Neural cell (in vitro differentiated cells): Measurements from ENCODE around the gene PIAS1. TPM values are rescaled to one million over a fixed set of nuclear protein-coding genes. Genes with fewer than 3 reads are reported as not detected.

Experiments used
- H2AFZ ChIP-seq: fragments of 200-600, 300-800 bp; sonication (generic), shearing (Covaris generic); 2 replicates; pipeline ENCODE4 v1.6.0; 2014; ENCODE audit warnings: low read depth, mild to moderate bottlenecking, antibody characterized with exemption, low read length, moderate library complexity
- H3F3A ChIP-seq: fragments of 200-600 bp; shearing (Covaris generic); 2 replicates; pipeline ENCODE4 v1.6.1; 2016; ENCODE audit warnings: mild to moderate bottlenecking, moderate library complexity, mixed read lengths, antibody characterized with exemption, low read length; ENCODE audit not compliant: insufficient read depth, poor library complexity, severe bottlenecking
- H3K27ac ChIP-seq: fragments of 200-600, 300-800 bp; sonication (generic), shearing (Covaris generic); 2 replicates; pipeline ENCODE4 v1.5.1; 2014; ENCODE audit warnings: mild to moderate bottlenecking, low read length, moderate library complexity
- H3K27me3 ChIP-seq: fragments of 300-800, 200-600 bp; sonication (generic), shearing (Covaris generic); 2 replicates; pipeline ENCODE4 v1.6.0; 2014; ENCODE audit warnings: mild to moderate bottlenecking, low read depth, low read length, moderate library complexity; ENCODE audit not compliant: insufficient read depth
- H3K36me3 ChIP-seq: fragments of 300-800, 200-600 bp; sonication (generic), shearing (Covaris generic); 2 replicates; pipeline ENCODE4 v1.5.1; 2014; ENCODE audit warnings: mild to moderate bottlenecking, antibody characterized with exemption, low read length, moderate library complexity; ENCODE audit not compliant: insufficient read depth
- H3K4me2 ChIP-seq: fragments of 300-800, 200-600 bp; sonication (generic), shearing (Covaris generic); 2 replicates; pipeline ENCODE4 v1.6.0; 2014; ENCODE audit warnings: mild to moderate bottlenecking, low read length
- H3K4me3 ChIP-seq: fragments of 300-800, 200-600 bp; sonication (generic), shearing (Covaris generic); 2 replicates; pipeline ENCODE4 v1.5.1; 2014; ENCODE audit warnings: mild to moderate bottlenecking, low read length, moderate library complexity
- H3K79me2 ChIP-seq: fragments of 200-600 bp; shearing (Covaris generic); replicated peaks from 2 replicates; pipeline ENCODE4 v1.6.0; 2014; ENCODE audit warnings: mild to moderate bottlenecking, low read length, moderate library complexity; ENCODE audit not compliant: insufficient read depth
- H3K9ac ChIP-seq: fragments of 300-800, 200-600 bp; sonication (generic), shearing (Covaris generic); 2 replicates; pipeline ENCODE4 v1.6.1; 2016; ENCODE audit warnings: mild to moderate bottlenecking, low read length, mixed read lengths
- H3K9me2 ChIP-seq: fragments of 200-600 bp; shearing (Covaris generic); 2 replicates; pipeline ENCODE4 v1.6.1; 2016; ENCODE audit warnings: mild to moderate bottlenecking, low read length, mixed read lengths; ENCODE audit not compliant: insufficient read depth
- H3K9me3 ChIP-seq: fragments of 200-600, 300-800 bp; sonication (generic), shearing (Covaris generic); 2 replicates; pipeline ENCODE4 v1.6.1; 2016; ENCODE audit warnings: mild to moderate bottlenecking, mixed run types, low read length, moderate library complexity, mixed read lengths
- H4K20me1 ChIP-seq: fragments of 200-600 bp; shearing (Covaris generic); 2 replicates; pipeline ENCODE4 v1.6.1; 2016; ENCODE audit warnings: mild to moderate bottlenecking, mixed run types; ENCODE audit not compliant: insufficient read depth
- CTCF ChIP-seq: fragments of 450-650 bp; IDR thresholded peaks from 2 replicates; pipeline ENCODE4 v1.5.1; 2014; ENCODE audit warnings: antibody characterized with exemption, mild to moderate bottlenecking, moderate library complexity; ENCODE audit not compliant: poor library complexity, severe bottlenecking
- EP300 ChIP-seq: fragments of 450-650 bp; conservative IDR thresholded peaks from 2 replicates; pipeline ENCODE4 v1.6.1; 2014; ENCODE audit warnings: antibody characterized with exemption, mild to moderate bottlenecking, moderate library complexity; ENCODE audit not compliant: poor library complexity, severe bottlenecking
- EZH2 ChIP-seq: fragments of 200-600, 300-800 bp; shearing (Covaris generic), sonication (generic); IDR thresholded peaks from 2 replicates; pipeline ENCODE4 v1.6.1; 2014; ENCODE audit warnings: antibody characterized with exemption, low read length, borderline replicate concordance, mild to moderate bottlenecking; ENCODE audit not compliant: insufficient read depth, poor library complexity, severe bottlenecking
- MXI1 ChIP-seq: fragments of 450-650 bp; conservative IDR thresholded peaks from 2 replicates; pipeline ENCODE4 v1.6.1; 2014; ENCODE audit warnings: antibody characterized with exemption, mild to moderate bottlenecking; ENCODE audit not compliant: poor library complexity, severe bottlenecking
- POLR2AphosphoS5 ChIP-seq: IDR thresholded peaks from 2 replicates; pipeline ENCODE4 v1.6.1; 2012
- RAD21 ChIP-seq: fragments of 450-650 bp; conservative IDR thresholded peaks from 2 replicates; pipeline ENCODE4 v1.6.1; 2014; ENCODE audit warnings: antibody characterized with exemption, mild to moderate bottlenecking, moderate library complexity
- REST ChIP-seq: IDR thresholded peaks from 2 replicates; pipeline ENCODE4 v1.6.1; 2012; ENCODE audit warnings: borderline replicate concordance
- SMC3 ChIP-seq: fragments of 450-650 bp; conservative IDR thresholded peaks from 2 replicates; pipeline ENCODE4 v1.6.1; 2014; ENCODE audit warnings: antibody characterized with exemption, mild to moderate bottlenecking, moderate library complexity; ENCODE audit not compliant: poor library complexity
- TAF1 ChIP-seq: IDR thresholded peaks from 2 replicates; pipeline ENCODE4 v1.6.1; 2012; ENCODE audit warnings: low read depth
- polyA plus RNA-seq: library from polyadenylated mRNA; depleted of rRNA; stranded (reverse); fragments of >200 nt; gene quantifications from 2 replicates; pipeline ENCODE4 v1.2.3, GENCODE V29; 2014

PIAS1 gene
- polyA plus RNA-seq, 1 donor from 2014 or later, result 14.3 TPM

- TF ChIP-seq CTCF (no peak), EP300 (no peak), TAF1 (no peak), SMC3 (no peak), EZH2 (no peak), RAD21 (no peak), MXI1 (no peak), POLR2AphosphoS5 (no peak), REST (no peak)
- H3K27me3 ChIP-seq, result no peaks in the 10 kb centered on the region
- peaks cover 42% of the 10 kb centered on the region for H3K79me2 ChIP-seq
- H3K36me3 ChIP-seq, result no peaks in the 10 kb centered on the region
- no peak overlapping the region for H3K4me3 ChIP-seq
- H3K27ac ChIP-seq, result no peak overlapping the region
- no peak overlapping the region for H3K9ac ChIP-seq
- no peak overlapping the region for H3K4me2 ChIP-seq
- H3K9me3 ChIP-seq, result no peaks in the 10 kb centered on the region
- no peaks in the 10 kb centered on the region for H3K9me2 ChIP-seq
- H3F3A ChIP-seq, result no peaks in the 10 kb centered on the region
- H4K20me1 ChIP-seq, result no peaks in the 10 kb centered on the region
- no peak overlapping the region for H2AFZ ChIP-seq
Measured at GRCh38 chr15:68113273-68113672, 59.2 kb downstream of the PIAS1 start.

GRCh38 chr15:68113751-68114150, 59.6 kb downstream of the PIAS1 start:
- Histone ChIP-seq H3K9ac (no peak overlapping the region), H3K9me2 (no peaks in the 10 kb centered on the region), H3F3A (no peaks in the 10 kb centered on the region), H3K27me3 (no peaks in the 10 kb centered on the region), H4K20me1 (no peaks in the 10 kb centered on the region), H3K79me2 (peaks cover 42% of the 10 kb centered on the region), H2AFZ (no peak overlapping the region), H3K4me3 (no peak overlapping the region), H3K4me2 (no peak overlapping the region), H3K9me3 (no peaks in the 10 kb centered on the region), H3K27ac (no peak overlapping the region), H3K36me3 (no peaks in the 10 kb centered on the region)
- no peak for TF ChIP-seq REST
- TF ChIP-seq RAD21, result no peak
- no peak for TF ChIP-seq CTCF
- no peak for TF ChIP-seq SMC3
- TF ChIP-seq EZH2, result no peak
- TF ChIP-seq MXI1, result no peak
- no peak for TF ChIP-seq EP300
- TF ChIP-seq POLR2AphosphoS5, result no peak
- TF ChIP-seq TAF1, result no peak
